Measurements from ENCODE around the gene PRPF6. TPM values are rescaled to one million over a fixed set of nuclear protein-coding genes. Genes with fewer than 3 reads are reported as not detected.

The PRPF6 gene
- total and polyA plus RNA-seq, 2 of the 13 experiments (the other 11 are each of a cell fraction or from before 2014, with no cell fraction given): 63.7 to 101 TPM

- TF ChIP-seq ARNTL (CRISPR knock-in tag; IDR thresholded peaks at IDR 0.05) (0 out of 2 replicates have a peak, but pooled peaks have one; percentile 10), TAF15 (IDR thresholded peaks at IDR 0.05; ENCODE audit: low read depth, low read length, poor library complexity, severe bottlenecking) (peak; percentile 62), FOXO1 (CRISPR knock-in tag; IDR thresholded peaks at IDR 0.05) (peak; percentile 9; the same call in 1 of the 2 replicates), PHF20 (CRISPR knock-in tag; IDR thresholded peaks at IDR 0.05) (0 out of 2 replicates have a peak, but pooled peaks have one; percentile 30), HMG20B (CRISPR knock-in tag; conservative IDR thresholded peaks at IDR 0.05) (0 out of 2 replicates have a peak, but pooled peaks have one; percentile 46), POGZ (CRISPR knock-in tag; IDR thresholded peaks at IDR 0.05) (peak; percentile 36; the same call in 1 of the 2 replicates), THAP9 (CRISPR knock-in tag; IDR thresholded peaks at IDR 0.05; ENCODE audit: borderline replicate concordance) (peak; percentile 51; the same call in 1 of the 2 replicates), ZNF274 (CRISPR knock-in tag; IDR thresholded peaks at IDR 0.05) (peak; percentile 56), NFYC (CRISPR knock-in tag; IDR thresholded peaks at IDR 0.05) (no peak), ZFP90 (CRISPR knock-in tag; IDR thresholded peaks at IDR 0.05; ENCODE audit: borderline replicate concordance) (0 out of 2 replicates have a peak, but pooled peaks have one; percentile 11), MYPOP (CRISPR knock-in tag; IDR thresholded peaks at IDR 0.05) (peak; percentile 74; the same call in 1 of the 2 replicates), ZKSCAN8 (CRISPR knock-in tag; IDR thresholded peaks at IDR 0.05; ENCODE audit: borderline replicate concordance) (0 out of 2 replicates have a peak, but pooled peaks have one; percentile 41), ZC3H13 (CRISPR knock-in tag; IDR thresholded peaks at IDR 0.05) (peak; percentile 84), ARID3A (IDR thresholded peaks at IDR 0.05; ENCODE audit: low read depth, low read length) (no peak), KDM5B (CRISPR knock-in tag; IDR thresholded peaks at IDR 0.05; ENCODE audit: borderline replicate concordance) (peak; percentile 60), ZNF776 (CRISPR knock-in tag; IDR thresholded peaks at IDR 0.05) (peak; percentile 85; the same call in 1 of the 2 replicates), ZNF329 (CRISPR knock-in tag; IDR thresholded peaks at IDR 0.05; ENCODE audit: low read depth) (no peak), KMT2A (CRISPR knock-in tag; IDR thresholded peaks at IDR 0.05) (0 out of 2 replicates have a peak, but pooled peaks have one; percentile 28)
These were observed 1.2 kb upstream of the PRPF6 start, which contains the start of gene SAMD10 (continued) for GRCh38 chr20:63979557-63980316.

Data from HepG2 (cell line).